PC-9 (cell line): ENCODE results near the gene LRRC30.

Experiments used
- EZH2 ChIP-seq: fragments of 200-600 bp; sonication (generic); IDR thresholded peaks from 2 replicates; pipeline ENCODE4 v1.8.0; 2017; ENCODE audit warnings: antibody characterized with exemption, low read depth
- TF ChIP-seq, protein P1 (sequence below): fragments of 200-600 bp; sonication (generic); conservative IDR thresholded peaks from 2 replicates; pipeline ENCODE4 v1.6.1; 2017; ENCODE audit warnings: mixed run types, antibody characterized with exemption, mild to moderate bottlenecking, moderate library complexity

DNA sequence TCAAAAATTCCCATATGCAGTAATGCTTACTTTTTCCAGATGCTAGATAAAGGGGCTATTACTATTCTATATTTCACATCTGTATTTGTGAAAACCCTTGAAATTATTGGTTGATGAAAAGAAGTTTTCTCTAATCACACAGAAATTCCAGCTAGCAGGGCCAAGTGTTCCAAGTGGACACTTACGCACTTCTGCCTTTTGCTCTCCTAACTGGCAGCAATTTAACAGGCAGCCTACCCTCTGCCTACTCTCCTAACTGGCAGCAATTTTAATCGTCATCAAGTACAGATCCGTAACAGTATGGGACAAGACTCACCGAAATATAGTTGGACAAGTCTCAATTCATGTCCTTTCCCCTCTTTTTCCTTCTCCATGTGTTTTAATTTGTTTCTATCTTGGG, 12.0 kb downstream of the LRRC30 start:
- TF ChIP-seq, protein P1, sequence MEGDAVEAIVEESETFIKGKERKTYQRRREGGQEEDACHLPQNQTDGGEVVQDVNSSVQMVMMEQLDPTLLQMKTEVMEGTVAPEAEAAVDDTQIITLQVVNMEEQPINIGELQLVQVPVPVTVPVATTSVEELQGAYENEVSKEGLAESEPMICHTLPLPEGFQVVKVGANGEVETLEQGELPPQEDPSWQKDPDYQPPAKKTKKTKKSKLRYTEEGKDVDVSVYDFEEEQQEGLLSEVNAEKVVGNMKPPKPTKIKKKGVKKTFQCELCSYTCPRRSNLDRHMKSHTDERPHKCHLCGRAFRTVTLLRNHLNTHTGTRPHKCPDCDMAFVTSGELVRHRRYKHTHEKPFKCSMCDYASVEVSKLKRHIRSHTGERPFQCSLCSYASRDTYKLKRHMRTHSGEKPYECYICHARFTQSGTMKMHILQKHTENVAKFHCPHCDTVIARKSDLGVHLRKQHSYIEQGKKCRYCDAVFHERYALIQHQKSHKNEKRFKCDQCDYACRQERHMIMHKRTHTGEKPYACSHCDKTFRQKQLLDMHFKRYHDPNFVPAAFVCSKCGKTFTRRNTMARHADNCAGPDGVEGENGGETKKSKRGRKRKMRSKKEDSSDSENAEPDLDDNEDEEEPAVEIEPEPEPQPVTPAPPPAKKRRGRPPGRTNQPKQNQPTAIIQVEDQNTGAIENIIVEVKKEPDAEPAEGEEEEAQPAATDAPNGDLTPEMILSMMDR, result no peak
- no peak for TF ChIP-seq EZH2
